Measurements from ENCODE around the gene ACP6.
A peak's percentile ranks its signal among the peaks of the same experiment; 100 is the strongest.
"Not testable (repeated sequence)": the region's sequence is repeated elsewhere in the genome, so short reads cannot be mapped to it uniquely, and the experiment has no call there.

Gene ACP6

GRCh38 chr1:147620543-147620942 is 49.8 kb downstream of the ACP6 start:
- no peak for DNase-seq (ENCODE audit: low read depth)

GRCh38 chr1:147619741-147620140 is 50.6 kb downstream of the ACP6 start:
- DNase-seq (ENCODE audit: low read depth), result no peak

- no peak for DNase-seq (ENCODE audit: low read depth)
These were observed 51.6 kb downstream of the ACP6 start for GRCh38 chr1:147618771-147619170.

DNA sequence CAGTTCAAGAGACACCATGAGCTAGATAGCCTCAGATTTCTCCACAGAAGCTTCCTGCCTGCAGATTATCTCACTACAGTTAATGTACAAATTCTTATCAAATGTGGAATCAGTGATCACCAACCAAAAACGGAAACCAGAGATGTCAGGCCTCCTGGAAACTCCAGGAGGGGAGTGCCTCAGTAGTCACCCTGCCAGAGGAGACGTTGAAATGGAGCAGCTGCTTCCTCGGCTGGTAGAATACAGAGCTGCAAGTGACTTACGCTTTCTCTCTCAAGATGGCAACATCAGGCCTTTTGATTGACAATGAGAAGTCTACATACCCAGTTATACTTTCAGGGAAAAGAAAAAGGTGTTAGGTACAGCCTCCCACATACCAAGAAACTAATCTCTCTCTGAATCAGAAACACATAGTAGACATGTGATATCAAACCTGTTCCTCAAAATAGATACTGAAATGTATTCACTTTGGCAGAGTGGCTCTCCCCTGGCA is 52.2 kb downstream of the ACP6 start:
- DNase-seq (ENCODE audit: low read depth), result no peak

DNA sequence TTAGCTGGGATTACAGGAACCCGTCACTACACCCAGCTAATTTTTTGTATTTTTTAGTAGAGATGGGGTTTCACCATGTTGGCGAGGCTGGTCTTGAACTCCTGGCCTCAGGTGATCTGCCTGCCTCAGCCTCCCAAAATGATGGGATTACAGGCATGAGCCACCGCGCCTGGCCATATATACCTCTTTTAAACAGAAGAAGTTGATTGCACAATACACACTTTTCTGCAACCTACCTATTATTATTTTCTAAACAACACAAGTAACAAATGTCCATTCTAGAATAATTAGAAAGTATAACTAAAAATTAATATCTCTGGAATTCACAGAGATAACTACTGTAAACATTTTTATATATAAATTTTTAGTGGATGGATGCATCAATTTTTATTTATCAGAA is 55.4 kb downstream of the ACP6 start:
- DNase-seq (ENCODE audit: low read depth), result not testable (repeated sequence)

DNA sequence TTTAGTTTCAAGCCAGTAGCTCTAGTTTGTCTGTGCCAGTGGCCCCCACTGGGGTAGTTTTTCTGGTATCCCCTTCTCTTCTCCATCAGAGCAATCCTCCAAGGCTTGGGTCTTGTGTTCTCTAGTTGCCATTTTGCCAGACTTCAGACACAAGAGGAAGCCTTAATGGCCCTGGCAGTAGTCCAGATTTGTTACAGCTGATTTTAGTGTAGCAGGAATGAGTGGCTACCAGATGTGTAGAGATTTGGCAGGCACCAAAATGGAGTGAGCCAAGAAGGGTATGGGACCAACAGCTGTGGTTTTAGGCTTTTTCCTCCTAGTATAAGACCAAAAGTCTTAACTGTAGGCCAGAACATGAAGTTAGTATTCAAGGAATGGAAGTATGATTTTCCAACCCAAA is 56.8 kb downstream of the ACP6 start:
- DNase-seq (ENCODE audit: low read depth), result no peak

- no peak for DNase-seq (ENCODE audit: low read depth)
These were observed 58.0 kb downstream of the ACP6 start for GRCh38 chr1:147612366-147612765.

GRCh38 chr1:147611586-147611985 is 58.7 kb downstream of the ACP6 start:
- DNase-seq (ENCODE audit: low read depth), result no peak

- no peak for DNase-seq (ENCODE audit: low read depth)
These were observed 59.3 kb downstream of the ACP6 start for GRCh38 chr1:147611021-147611426.

DNA sequence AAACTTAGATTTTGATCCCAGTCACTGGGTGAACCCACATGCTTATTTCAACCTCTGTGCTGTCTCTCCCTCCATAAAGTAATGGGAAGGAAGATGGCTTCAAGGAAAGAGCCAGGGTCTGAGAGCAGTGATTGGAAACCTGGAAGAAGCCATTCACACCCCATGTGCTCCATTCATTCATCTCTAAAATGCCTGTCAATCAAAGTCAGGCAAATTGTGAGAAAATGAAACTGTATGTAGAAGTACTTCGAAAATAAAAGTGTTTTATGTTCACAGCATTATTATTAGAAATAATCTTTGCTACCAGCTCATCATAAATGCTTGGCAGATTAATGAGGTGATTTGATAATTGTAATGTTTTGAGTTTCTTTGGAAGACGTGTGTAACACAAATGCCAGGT is 61.0 kb downstream of the ACP6 start:
- DNase-seq (ENCODE audit: low read depth), result no peak

GRCh38 chr1:147608596-147608995 is 61.7 kb downstream of the ACP6 start:
- DNase-seq (ENCODE audit: low read depth), result no peak

DNA sequence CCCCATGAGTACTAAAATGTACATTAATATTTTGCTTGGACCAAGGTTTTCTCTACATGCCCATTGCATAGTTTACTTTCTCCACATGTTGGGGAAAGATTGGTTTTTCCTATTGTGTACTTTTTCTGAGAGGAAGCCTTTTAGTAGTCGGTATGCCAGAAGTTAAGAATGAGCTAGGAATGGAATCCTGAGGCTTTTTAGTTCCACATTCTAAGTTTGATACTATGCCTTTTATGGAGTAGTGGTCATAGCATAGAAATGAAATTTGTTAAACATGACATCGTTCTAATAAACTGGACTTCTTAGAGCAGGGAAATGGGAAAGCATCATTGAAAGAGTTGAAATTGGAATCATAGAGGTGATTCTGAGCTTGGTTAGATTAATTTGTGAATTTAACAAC is 64.7 kb downstream of the ACP6 start:
- no peak for DNase-seq (ENCODE audit: low read depth)

- DNase-seq (ENCODE audit: low read depth), result no peak
These were observed 66.3 kb downstream of the ACP6 start for GRCh38 chr1:147603986-147604385.

DNA sequence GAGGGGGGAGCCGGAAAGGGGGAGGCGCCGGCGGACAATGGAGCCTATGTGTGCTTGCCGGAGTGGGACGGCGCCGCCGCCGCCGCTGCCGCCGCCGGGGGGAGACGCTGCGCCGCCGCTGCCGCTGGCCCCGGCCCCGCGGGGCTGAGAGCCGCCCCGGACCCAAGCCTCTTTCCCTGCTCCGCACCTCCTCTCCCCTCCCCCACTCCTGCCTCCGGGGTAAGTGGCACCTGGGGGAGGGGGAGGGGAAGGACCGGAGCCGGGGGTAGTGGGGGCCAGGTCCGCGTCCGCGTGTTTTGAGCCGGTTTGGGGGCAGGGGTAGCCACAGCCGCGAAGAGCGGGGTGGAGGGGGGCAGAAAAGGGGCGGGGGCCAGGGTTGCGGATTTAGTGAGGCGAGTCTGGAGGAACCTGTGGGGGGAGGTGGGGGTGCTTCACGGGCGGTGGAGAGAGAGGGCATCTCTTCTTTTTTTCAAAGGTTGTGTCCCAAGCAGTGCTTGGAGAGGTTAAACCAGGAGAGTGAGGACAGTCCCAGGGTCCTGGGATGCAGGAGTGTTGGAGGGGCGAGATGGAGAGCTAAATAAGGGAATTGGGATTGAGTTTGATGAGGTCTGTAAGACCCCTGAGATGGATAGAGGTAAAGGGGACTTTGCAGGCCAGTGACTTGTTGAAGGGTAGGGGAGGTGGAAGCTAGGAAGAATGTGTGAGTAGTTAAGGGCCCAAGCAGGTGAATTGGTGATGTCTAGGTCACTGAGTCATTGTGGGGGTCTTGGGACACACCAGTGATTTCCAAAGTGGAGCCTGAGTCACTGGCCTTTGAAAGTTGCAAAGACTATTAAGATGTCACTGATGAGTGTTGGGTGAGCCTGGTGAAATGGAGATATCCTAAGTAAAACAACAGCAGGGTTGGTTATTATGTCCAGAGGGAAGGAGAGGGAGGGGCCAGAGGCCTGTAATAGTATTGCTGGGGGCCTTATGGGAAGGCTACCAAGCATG is 69.9 kb downstream of the ACP6 start:
- DNase-seq (ENCODE audit: low read depth), result peak; percentile 7

- DNase-seq (ENCODE audit: low read depth), result peak; percentile 95
These were observed 70.8 kb downstream of the ACP6 start for GRCh38 chr1:147599362-147600118.

GRCh38 chr1:147598621-147599361 is 71.5 kb downstream of the ACP6 start:
- DNase-seq (ENCODE audit: low read depth), result peak; percentile 5

GRCh38 chr1:147597010-147597409 is 73.3 kb downstream of the ACP6 start:
- no peak for DNase-seq (ENCODE audit: low read depth)
